KMS-11 (cell line): ENCODE data around the gene SLC39A13.

Source experiments
- H2AFZ ChIP-seq: fragments of 200-600 bp; sonication (generic); 2 replicates; pipeline ENCODE4 v1.6.1; 2016; ENCODE audit warnings: antibody characterized with exemption, mixed run types, low read depth
- H3K27ac ChIP-seq: fragments of 200-600 bp; sonication (generic); 2 replicates; pipeline ENCODE4 v1.6.1; 2016; ENCODE audit warnings: mild to moderate bottlenecking, mixed run types
- H3K27me3 ChIP-seq: fragments of 200-600 bp; sonication (generic); 2 replicates; pipeline ENCODE4 v1.6.1; 2017; ENCODE audit warnings: mild to moderate bottlenecking, low read depth, mixed run types, moderate library complexity; ENCODE audit not compliant: insufficient read depth
- H3K36me3 ChIP-seq: fragments of 200-600 bp; sonication (generic); 2 replicates; pipeline ENCODE4 v1.6.1; 2017; ENCODE audit warnings: mild to moderate bottlenecking, mixed run types; ENCODE audit not compliant: insufficient read depth
- H3K4me1 ChIP-seq: fragments of 200-600 bp; sonication (generic); 2 replicates; pipeline ENCODE4 v1.6.1; 2016; ENCODE audit warnings: mild to moderate bottlenecking, low read depth, mixed run types; ENCODE audit not compliant: poor library complexity, severe bottlenecking
- H3K4me2 ChIP-seq: fragments of 200-600 bp; sonication (generic); 2 replicates; pipeline ENCODE4 v1.7.0; 2016; ENCODE audit warnings: mild to moderate bottlenecking, mixed run types
- H3K4me3 ChIP-seq: fragments of 200-600 bp; sonication (generic); IDR thresholded peaks from 2 replicates; pipeline ENCODE4 v1.6.1; 2017; ENCODE audit warnings: low read depth, low read length, mixed read lengths; ENCODE audit not compliant: insufficient read depth
- H3K79me2 ChIP-seq: fragments of 200-600 bp; sonication (generic); 2 replicates; pipeline ENCODE4 v1.6.1; 2016; ENCODE audit warnings: low read depth, mixed run types; ENCODE audit not compliant: insufficient read depth
- H3K9ac ChIP-seq: fragments of 200-600 bp; sonication (generic); 2 replicates; pipeline ENCODE4 v1.6.1; 2016; ENCODE audit warnings: mild to moderate bottlenecking, mixed run types
- H4K20me1 ChIP-seq: fragments of 200-600 bp; sonication (generic); 2 replicates; pipeline ENCODE4 v1.6.1; 2016; ENCODE audit warnings: mild to moderate bottlenecking, mixed run types; ENCODE audit not compliant: insufficient read depth
- TF ChIP-seq, protein P1 (sequence below): fragments of 200-600 bp; sonication (generic); conservative IDR thresholded peaks from 2 replicates; pipeline ENCODE4 v1.6.1; 2017; ENCODE audit warnings: low read depth, mild to moderate bottlenecking, antibody characterized with exemption, low read length, moderate library complexity, mixed read lengths

The SLC39A13 gene

DNA sequence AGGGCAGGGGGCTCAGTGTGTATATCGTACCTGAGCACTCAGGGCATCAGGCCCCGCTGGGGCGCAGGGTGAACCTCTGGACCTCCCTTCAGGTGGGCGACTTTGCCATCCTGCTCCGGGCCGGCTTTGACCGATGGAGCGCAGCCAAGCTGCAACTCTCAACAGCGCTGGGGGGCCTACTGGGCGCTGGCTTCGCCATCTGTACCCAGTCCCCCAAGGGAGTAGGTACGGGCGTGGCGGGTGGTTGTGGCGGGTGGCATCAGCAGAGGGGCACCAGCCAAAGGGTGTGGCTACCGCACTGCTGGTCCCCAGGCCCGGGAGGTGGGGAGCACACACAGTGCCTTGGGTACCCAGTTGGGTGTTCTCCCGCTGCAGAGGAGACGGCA lies 6.3 kb downstream of the SLC39A13 start:
- Histone ChIP-seq H3K4me3 (no peak overlapping the region), H3K27me3 (no peaks in the 10 kb centered on the region), H3K27ac (no peak overlapping the region), H4K20me1 (no peaks in the 10 kb centered on the region), H3K9ac (no peak overlapping the region), H3K4me1 (no peaks in the 10 kb centered on the region), H3K36me3 (no peaks in the 10 kb centered on the region), H3K4me2 (no peak overlapping the region), H3K79me2 (no peaks in the 10 kb centered on the region), H2AFZ (no peak overlapping the region)
- TF ChIP-seq, protein P1, sequence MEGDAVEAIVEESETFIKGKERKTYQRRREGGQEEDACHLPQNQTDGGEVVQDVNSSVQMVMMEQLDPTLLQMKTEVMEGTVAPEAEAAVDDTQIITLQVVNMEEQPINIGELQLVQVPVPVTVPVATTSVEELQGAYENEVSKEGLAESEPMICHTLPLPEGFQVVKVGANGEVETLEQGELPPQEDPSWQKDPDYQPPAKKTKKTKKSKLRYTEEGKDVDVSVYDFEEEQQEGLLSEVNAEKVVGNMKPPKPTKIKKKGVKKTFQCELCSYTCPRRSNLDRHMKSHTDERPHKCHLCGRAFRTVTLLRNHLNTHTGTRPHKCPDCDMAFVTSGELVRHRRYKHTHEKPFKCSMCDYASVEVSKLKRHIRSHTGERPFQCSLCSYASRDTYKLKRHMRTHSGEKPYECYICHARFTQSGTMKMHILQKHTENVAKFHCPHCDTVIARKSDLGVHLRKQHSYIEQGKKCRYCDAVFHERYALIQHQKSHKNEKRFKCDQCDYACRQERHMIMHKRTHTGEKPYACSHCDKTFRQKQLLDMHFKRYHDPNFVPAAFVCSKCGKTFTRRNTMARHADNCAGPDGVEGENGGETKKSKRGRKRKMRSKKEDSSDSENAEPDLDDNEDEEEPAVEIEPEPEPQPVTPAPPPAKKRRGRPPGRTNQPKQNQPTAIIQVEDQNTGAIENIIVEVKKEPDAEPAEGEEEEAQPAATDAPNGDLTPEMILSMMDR: no peak

DNA sequence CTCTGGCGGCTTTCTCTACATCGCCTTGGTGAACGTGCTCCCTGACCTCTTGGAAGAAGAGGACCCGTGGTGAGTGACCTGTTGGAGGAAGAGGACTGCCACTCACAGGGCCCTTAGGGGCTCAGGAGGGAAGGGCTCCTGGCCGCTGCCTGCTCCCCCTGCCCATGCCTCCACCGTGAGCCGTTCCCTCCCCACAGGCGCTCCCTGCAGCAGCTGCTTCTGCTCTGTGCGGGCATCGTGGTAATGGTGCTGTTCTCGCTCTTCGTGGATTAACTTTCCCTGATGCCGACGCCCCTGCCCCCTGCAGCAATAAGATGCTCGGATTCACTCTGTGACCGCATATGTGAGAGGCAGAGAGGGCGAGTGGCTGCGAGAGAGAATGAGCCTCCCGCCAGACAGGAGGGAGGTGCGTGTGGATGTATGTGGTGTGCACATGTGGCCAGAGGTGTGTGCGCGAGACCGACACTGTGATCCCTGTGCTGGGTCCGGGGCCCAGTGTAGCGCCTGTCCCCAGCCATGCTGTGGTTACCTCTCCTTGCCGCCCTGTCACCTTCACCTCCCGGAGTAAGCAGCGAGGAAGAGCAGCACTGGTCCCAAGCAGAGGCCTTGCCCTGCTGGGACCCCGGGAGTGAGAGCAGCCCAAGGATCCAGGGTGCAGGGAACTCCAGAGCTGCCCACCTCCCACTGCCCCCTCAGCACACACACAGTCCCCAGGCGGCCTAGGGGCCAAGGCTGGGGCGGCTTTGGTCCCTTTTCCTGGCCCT lies 6.9 kb downstream of the SLC39A13 start:
- no peak overlapping the region for H2AFZ ChIP-seq
- no peaks in the 10 kb centered on the region for H3K4me1 ChIP-seq
- no peaks in the 10 kb centered on the region for H3K79me2 ChIP-seq
- H3K27ac ChIP-seq: no peak overlapping the region
- no peaks in the 10 kb centered on the region for H4K20me1 ChIP-seq
- no peak overlapping the region for H3K4me3 ChIP-seq
- no peak overlapping the region for H3K9ac ChIP-seq
- no peak overlapping the region for H3K4me2 ChIP-seq
- peaks cover 5% of the 10 kb centered on the region; the same call in 1 of the 2 replicates for H3K36me3 ChIP-seq
- TF ChIP-seq, protein P1: no peak
- H3K27me3 ChIP-seq: no peaks in the 10 kb centered on the region

DNA sequence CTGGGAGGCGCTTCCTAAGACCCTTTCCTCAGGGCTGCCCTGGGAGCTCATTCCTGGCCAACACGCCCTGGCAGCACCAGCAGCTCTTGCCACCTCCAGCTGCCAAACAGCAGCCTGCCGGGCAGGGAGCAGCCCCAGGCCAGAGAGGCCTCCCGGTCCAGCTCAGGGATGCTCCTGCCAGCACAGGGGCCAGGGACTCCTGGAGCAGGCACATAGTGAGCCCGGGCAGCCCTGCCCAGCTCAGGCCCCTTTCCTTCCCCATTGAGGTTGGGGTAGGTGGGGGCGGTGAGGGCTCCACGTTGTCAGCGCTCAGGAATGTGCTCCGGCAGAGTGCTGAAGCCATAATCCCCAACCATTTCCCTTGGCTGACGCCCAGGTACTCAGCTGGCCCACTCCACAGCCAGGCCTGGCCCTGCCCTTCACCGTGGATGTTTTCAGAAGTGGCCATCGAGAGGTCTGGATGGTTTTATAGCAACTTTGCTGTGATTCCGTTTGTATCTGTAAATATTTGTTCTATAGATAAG lies 7.6 kb downstream of the SLC39A13 start:
- no peaks in the 10 kb centered on the region for H3K4me1 ChIP-seq
- no peak overlapping the region for H3K4me3 ChIP-seq
- H3K9ac ChIP-seq: no peak overlapping the region
- no peaks in the 10 kb centered on the region for H3K79me2 ChIP-seq
- H2AFZ ChIP-seq: no peak overlapping the region
- TF ChIP-seq, protein P1: no peak
- no peak overlapping the region for H3K4me2 ChIP-seq
- H3K27me3 ChIP-seq: no peaks in the 10 kb centered on the region
- no peaks in the 10 kb centered on the region for H4K20me1 ChIP-seq
- H3K36me3 ChIP-seq: peaks cover 10% of the 10 kb centered on the region; the same call in 1 of the 2 replicates
- no peak overlapping the region for H3K27ac ChIP-seq

DNA sequence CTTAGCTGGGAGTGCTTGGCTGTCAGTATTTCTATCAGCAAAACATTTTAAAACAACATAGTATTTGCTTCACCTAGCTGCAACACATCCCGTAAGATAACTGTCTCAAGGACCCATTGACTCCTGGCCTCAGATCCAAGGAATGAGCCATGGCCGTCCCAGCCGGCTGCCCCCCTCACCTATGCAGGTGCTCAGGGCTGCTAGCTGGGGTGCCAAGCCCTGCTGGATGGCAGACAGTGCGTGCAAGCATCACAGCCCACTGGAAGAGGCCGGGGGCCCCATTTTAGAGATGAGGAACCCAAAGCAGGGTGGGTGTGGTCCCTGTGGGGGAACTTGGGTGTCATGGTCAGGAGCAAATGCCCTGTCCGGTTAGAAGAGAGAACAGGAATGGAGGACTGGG lies 9.3 kb downstream of the SLC39A13 start:
- Histone ChIP-seq H3K4me2 (no peak overlapping the region), H3K79me2 (no peaks in the 10 kb centered on the region), H2AFZ (no peak overlapping the region), H4K20me1 (no peaks in the 10 kb centered on the region), H3K27ac (no peak overlapping the region), H3K27me3 (no peaks in the 10 kb centered on the region), H3K4me3 (no peak overlapping the region), H3K4me1 (no peaks in the 10 kb centered on the region), H3K9ac (no peak overlapping the region), H3K36me3 (peaks cover 14% of the 10 kb centered on the region; the same call in 1 of the 2 replicates)
- TF ChIP-seq, protein P1: no peak
